Measurements from ENCODE around the gene ACR. TPM values are rescaled to one million over a fixed set of nuclear protein-coding genes. Genes with fewer than 3 reads are reported as not detected.
"Not testable (repeated sequence)": the region's sequence is repeated elsewhere in the genome, so short reads cannot be mapped to it uniquely, and the experiment has no call there.

Gene ACR
- total RNA-seq, 2 experiments from 2014 or later = not detected

DNA sequence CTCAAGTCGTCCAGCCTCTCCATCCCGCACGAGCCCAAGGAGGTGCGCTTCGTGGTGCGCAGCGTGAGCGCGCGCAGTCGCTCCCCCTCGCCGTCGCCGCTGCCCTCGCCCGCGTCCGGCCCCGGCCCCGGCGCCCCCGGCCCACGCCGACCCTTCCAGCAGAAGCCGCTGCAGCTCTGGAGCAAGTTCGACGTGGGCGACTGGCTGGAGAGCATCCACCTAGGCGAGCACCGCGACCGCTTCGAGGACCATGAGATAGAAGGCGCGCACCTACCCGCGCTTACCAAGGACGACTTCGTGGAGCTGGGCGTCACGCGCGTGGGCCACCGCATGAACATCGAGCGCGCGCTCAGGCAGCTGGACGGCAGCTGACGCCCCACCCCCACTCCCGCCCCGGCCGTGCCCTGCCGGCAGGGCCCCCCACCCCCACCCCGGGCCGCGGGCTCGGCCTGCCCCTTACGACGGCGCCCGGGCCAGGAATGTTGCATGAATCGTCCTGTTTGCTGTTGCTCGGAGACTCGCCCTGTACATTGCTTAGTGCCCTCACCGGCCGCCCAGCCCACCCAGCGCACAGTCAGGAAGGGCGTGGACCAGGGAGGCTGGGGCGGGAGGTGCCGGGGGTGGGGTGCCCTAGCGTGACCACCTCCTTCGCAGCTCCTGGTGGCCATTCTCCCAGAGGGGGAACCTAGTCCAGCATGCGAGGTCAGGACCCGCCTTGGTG is 6.9 kb upstream of the ACR start:
- no peak for ATAC-seq
- Mint-ChIP-seq H3K27me3 (no peaks in the 10 kb centered on the region), H3K27ac (no peak overlapping the region), H3K4me1 (no peaks in the 10 kb centered on the region), H3K4me3 (no peak overlapping the region), H3K36me3 (ENCODE audit: low read depth) (no peaks in the 10 kb centered on the region), H3K9me3 (ENCODE audit: low read depth) (no peaks in the 10 kb centered on the region)
- intact Hi-C loops (cut with DNase I, micrococcal nuclease) = no loop called here
- ChIA-PET POLR2A (no interaction called here), CTCF (interaction anchor here (0.5 kb wide), 1 partner anchor 460 kb away, joined by 3 read pairs; no protein-coding TSS in a partner anchor)
- DNase-seq = no peak

DNA sequence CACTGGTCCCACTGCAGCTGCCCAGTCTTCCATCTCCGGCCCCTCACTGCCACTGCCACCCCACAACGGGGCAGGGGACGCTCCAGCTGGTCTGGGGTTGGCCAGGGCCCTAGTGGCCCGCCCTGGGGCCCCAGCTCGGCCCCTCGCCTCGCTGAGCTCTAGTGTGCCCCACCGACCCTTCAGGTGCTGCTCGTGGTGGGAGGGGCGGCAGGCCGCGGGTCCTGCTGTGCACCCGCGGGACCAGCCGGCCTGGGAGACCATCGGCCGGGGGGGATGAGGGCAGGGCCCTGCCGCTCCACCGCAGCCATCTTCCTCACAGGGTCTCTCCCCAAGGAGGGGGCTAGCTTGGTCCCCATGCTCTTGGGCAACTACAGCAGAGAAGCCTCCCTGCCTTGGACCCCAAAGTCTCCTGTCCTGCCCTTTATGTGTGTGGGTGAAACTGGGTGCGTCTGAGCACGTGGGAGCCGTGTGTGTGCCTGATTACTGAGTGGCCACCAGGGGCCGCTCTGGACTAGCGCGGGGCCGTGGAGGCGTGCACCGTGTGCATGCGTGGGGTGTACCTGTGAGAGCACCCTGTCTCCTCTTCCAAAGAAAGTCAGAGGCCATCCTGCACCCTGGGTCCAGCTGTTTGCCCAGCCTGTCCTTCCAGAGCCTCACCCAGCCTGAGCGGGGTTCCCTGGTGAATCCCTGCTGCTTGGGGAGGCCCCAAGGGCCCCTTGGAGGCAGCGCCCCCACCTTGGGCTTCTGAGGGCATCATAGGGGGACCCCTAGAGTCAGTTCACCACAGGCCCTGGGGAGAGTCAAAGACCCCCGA is 6.0 kb upstream of the ACR start:
- intact Hi-C loops (cut with DNase I, micrococcal nuclease) = no loop called here
- no peaks in the 10 kb centered on the region for H3K9me3 Mint-ChIP-seq (ENCODE audit: low read depth)
- H3K27me3 Mint-ChIP-seq = no peaks in the 10 kb centered on the region
- POLR2A ChIA-PET = no interaction called here
- CTCF ChIA-PET = interaction anchor here (0.5 to 0.7 kb wide), 2 partner anchors 43 to 461 kb away, joined by 3 read pairs; no protein-coding TSS in a partner anchor
- no peak overlapping the region for H3K4me3 Mint-ChIP-seq
- ATAC-seq = peak; percentile 95
- peak; percentile 77 for DNase-seq
- H3K4me1 Mint-ChIP-seq = no peaks in the 10 kb centered on the region
- no peaks in the 10 kb centered on the region for H3K36me3 Mint-ChIP-seq (ENCODE audit: low read depth)
- no peak overlapping the region for H3K27ac Mint-ChIP-seq

DNA sequence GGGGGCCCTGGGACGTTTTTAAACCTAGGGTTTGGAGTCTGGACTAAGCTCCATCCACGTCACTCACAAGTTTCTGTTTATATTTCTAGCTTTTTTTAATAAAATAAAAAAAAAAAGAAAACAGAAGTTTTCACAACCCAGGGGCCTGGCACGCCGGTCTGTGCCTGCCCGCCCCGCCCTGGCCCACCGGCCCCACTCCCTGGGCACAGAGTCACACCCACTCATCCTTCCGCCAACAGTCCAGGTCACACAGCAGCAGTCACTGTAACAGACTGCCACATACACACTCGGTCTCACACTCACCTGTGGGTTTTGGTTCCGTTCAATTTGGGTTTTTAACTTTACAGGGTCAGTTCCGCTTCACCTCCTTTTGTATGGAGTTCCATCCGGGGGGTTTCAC is 5.3 kb upstream of the ACR start:
- intact Hi-C loops (cut with DNase I, micrococcal nuclease) = no loop called here

DNA sequence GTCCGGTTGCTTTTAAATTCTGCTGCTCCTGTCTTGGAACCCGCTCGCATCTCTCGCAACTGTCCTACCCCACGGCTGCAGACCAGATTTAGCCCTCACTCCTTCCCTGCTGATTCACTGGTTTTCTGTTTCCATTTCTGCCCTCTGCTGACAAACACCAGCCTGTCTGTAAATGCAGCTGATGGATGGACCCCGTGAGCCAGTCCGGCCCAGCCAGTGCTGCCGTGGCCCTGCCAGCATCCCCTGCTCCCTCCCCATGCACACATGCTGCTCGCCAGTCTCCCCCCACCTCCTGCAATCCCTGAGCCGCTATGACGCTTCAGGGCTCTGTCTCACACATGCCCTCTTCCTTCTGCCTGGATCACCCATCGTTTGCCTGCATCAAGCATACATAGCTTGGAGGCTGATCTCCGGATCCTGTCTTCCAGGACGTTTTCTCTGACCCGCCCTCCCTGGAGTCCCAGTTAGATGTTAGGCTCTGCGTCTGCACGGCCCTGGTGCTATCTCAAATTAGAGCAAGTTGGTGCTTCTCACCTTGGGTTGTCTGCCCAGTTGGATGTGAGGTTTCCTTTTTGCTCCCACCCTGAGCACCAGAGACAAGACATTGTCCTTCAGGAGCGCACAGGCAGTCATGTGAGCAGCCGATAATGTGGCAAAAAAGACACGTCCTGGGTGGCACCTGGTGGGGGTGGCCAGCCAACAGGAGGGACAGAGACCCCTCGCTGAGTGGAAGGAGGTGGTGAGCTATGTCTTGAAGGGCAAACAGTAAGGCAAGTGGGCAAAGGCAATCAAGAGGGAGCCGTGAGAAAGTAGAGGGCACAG is 4.3 kb upstream of the ACR start:
- ChIA-PET POLR2A (no interaction called here), CTCF (no interaction called here)
- DNase-seq = no peak
- H3K27ac Mint-ChIP-seq = no peak overlapping the region
- H3K4me1 Mint-ChIP-seq = no peaks in the 10 kb centered on the region
- H3K4me3 Mint-ChIP-seq = no peak overlapping the region
- intact Hi-C loops (cut with DNase I, micrococcal nuclease) = no loop called here
- H3K27me3 Mint-ChIP-seq = no peaks in the 10 kb centered on the region
- H3K9me3 Mint-ChIP-seq (ENCODE audit: low read depth) = no peaks in the 10 kb centered on the region
- no peaks in the 10 kb centered on the region for H3K36me3 Mint-ChIP-seq (ENCODE audit: low read depth)
- ATAC-seq = no peak

More for the DNA sequence above, 5.3 kb upstream of the ACR start:
- no peaks in the 10 kb centered on the region for H3K36me3 Mint-ChIP-seq (ENCODE audit: low read depth)
- no peaks in the 10 kb centered on the region for H3K27me3 Mint-ChIP-seq
- no peak overlapping the region for H3K4me3 Mint-ChIP-seq
- ChIA-PET POLR2A (no interaction called here), CTCF (interaction anchor here (0.7 kb wide), 1 partner anchor 42 kb away, joined by 3 read pairs; no protein-coding TSS in a partner anchor)
- DNase-seq (no peak), ATAC-seq (no peak)
- no peaks in the 10 kb centered on the region for H3K9me3 Mint-ChIP-seq (ENCODE audit: low read depth)
- H3K27ac Mint-ChIP-seq = no peak overlapping the region
- no peaks in the 10 kb centered on the region for H3K4me1 Mint-ChIP-seq

DNA sequence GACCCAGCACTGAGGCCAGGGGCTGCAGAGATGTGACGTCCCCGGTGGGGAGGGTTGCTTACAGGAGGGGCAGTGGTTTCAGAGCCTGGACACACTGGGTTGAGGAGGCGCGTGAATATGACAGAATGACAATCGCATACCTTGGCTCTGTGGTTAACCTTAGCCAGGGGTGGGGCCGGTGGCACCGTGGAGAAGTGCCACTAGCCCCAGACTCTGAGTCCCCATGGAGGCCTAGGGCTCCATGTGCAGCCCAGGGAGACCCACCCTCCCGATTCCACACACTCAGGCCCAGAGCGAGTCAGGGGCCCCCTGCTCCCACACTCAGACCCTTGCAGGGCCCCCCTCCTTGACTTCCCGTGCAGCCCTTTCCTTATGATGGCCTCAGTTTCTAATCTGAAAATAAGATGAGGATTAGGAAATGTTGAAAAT is 3.6 kb upstream of the ACR start:
- no peaks in the 10 kb centered on the region for H3K27me3 Mint-ChIP-seq
- no peak for ATAC-seq
- no peak for DNase-seq
- CTCF ChIA-PET = no interaction called here
- no peaks in the 10 kb centered on the region for H3K9me3 Mint-ChIP-seq (ENCODE audit: low read depth)
- no peak overlapping the region for H3K4me3 Mint-ChIP-seq
- POLR2A ChIA-PET = no interaction called here
- H3K27ac Mint-ChIP-seq = no peak overlapping the region
- intact Hi-C loops (cut with DNase I, micrococcal nuclease) = no loop called here
- H3K4me1 Mint-ChIP-seq = no peaks in the 10 kb centered on the region
- H3K36me3 Mint-ChIP-seq (ENCODE audit: low read depth) = no peaks in the 10 kb centered on the region

DNA sequence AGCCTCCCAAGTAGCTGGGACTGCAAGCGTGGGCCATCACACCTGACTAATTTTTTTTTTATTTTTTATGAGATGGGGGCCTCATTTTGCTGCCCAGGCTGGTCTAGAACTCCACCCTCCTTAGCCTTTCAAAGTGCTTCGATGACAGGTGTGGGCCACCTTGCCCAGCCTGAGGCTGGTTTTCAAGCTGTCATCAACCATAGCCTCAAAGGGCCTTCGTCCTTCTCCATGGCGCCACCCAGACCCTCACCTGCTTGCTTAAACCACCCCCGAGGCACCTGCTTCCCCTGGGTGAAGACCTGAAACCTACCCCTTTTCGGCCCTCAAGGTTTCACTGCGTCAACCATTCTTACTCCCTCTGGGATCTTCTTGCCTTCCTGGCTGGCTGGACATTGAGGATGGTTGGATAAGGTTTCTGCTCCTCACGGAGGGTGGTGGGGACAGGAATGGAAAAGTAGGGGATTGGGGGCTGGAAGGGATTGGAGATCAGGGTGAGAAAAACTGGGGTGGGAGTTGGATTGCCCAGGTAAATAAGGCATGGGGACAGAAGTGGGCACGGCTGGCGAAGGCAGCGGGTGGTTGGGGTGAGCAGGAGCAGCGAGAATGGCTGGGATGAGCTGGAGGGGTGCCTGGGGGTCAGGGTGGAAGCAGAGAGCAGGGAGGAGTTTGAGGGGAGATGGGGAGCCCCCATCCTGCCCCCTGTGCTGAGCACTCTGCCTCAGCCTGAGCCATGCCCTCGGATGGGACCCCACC is 2.8 kb upstream of the ACR start:
- ChIA-PET POLR2A (no interaction called here), CTCF (no interaction called here)
- intact Hi-C loops (cut with DNase I, micrococcal nuclease) = no loop called here
- no peaks in the 10 kb centered on the region for H3K27me3 Mint-ChIP-seq
- no peaks in the 10 kb centered on the region for H3K36me3 Mint-ChIP-seq (ENCODE audit: low read depth)
- no peak overlapping the region for H3K27ac Mint-ChIP-seq
- H3K4me3 Mint-ChIP-seq = no peak overlapping the region
- DNase-seq (no peak), ATAC-seq (no peak)
- no peaks in the 10 kb centered on the region for H3K9me3 Mint-ChIP-seq (ENCODE audit: low read depth)
- no peaks in the 10 kb centered on the region for H3K4me1 Mint-ChIP-seq

DNA sequence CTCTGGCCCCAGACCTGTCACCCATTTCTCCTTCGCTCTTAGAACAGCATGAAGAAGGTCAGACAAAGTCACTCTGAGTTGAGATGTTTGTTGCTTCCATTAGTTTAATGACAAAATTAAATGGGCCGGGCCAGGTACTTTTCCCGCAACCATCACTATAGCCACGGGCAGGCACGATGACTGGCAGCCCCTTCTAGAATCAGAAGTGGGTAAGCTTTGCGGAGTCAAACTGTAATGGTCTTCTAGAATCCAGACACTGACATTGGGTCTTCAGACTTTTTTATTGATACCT is 2.3 kb upstream of the ACR start:
- H3K36me3 Mint-ChIP-seq (ENCODE audit: low read depth) = no peaks in the 10 kb centered on the region
- no peak overlapping the region for H3K4me3 Mint-ChIP-seq
- H3K9me3 Mint-ChIP-seq (ENCODE audit: low read depth) = no peaks in the 10 kb centered on the region
- intact Hi-C loops (cut with DNase I, micrococcal nuclease) = no loop called here
- H3K27ac Mint-ChIP-seq = no peak overlapping the region
- no peak for DNase-seq
- CTCF ChIA-PET = no interaction called here
- no peak for ATAC-seq
- POLR2A ChIA-PET = no interaction called here
- no peaks in the 10 kb centered on the region for H3K4me1 Mint-ChIP-seq
- no peaks in the 10 kb centered on the region for H3K27me3 Mint-ChIP-seq

DNA sequence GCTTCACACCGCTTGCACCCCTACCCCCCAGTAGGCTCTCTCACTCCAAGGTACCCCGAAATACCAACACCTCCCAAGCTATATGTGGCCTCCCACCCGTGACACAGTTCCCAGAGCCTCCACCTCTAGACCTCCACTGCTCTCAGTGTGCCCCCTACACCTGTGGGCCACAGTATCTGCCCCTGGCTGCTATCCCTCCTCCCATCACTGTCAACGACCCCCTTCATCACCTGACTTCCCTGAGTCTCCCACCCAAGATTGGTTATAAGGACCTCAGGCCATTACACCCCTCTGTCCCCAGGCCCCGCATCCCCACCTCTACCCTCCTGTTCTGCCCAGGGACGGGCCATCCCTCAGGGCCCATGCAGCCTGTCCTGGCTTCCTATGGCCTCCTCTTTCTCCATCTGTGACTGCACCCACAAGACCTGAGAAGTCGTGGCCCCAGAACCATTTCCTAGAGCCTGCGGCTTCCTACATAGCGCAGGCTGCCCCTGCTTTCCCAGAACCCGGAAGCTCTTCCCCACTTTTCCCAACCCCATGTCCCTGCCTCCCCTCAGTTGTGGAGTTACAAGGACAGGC is 734 bp downstream of the ACR start:
- no peaks in the 10 kb centered on the region for H3K27me3 Mint-ChIP-seq
- ChIA-PET CTCF (no interaction called here), POLR2A (no interaction called here)
- DNase-seq (no peak), ATAC-seq (no peak)
- H3K27ac Mint-ChIP-seq = no peak overlapping the region
- no peaks in the 10 kb centered on the region for H3K9me3 Mint-ChIP-seq (ENCODE audit: low read depth)
- H3K4me1 Mint-ChIP-seq = no peaks in the 10 kb centered on the region
- intact Hi-C loops (cut with DNase I, micrococcal nuclease) = no loop called here
- H3K4me3 Mint-ChIP-seq = no peak overlapping the region
- no peaks in the 10 kb centered on the region for H3K36me3 Mint-ChIP-seq (ENCODE audit: low read depth)

DNA sequence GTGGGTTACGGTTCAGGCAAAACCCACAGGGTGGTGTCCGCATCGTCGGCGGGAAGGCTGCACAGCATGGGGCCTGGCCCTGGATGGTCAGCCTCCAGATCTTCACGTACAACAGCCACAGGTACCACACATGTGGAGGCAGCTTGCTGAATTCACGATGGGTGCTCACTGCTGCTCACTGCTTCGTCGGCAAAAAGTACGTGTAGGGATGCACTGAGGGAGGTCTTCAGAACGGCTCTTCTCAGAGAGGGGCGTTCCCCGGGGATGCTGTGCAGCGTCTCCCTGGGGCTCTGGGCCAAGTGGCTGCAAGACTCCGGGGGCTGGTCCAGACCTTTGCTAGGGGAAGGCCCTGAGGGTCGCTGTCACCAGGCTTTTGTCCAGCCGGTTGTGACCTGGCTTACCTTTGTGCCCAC is 1.3 kb downstream of the ACR start:
- ChIA-PET POLR2A (no interaction called here), CTCF (no interaction called here)
- ATAC-seq = no peak
- DNase-seq = no peak
- H3K27ac Mint-ChIP-seq = no peak overlapping the region
- H3K4me1 Mint-ChIP-seq = no peaks in the 10 kb centered on the region
- H3K36me3 Mint-ChIP-seq (ENCODE audit: low read depth) = no peaks in the 10 kb centered on the region
- H3K9me3 Mint-ChIP-seq (ENCODE audit: low read depth) = no peaks in the 10 kb centered on the region
- intact Hi-C loops (cut with DNase I, micrococcal nuclease) = no loop called here
- H3K4me3 Mint-ChIP-seq = no peak overlapping the region
- H3K27me3 Mint-ChIP-seq = no peaks in the 10 kb centered on the region

DNA sequence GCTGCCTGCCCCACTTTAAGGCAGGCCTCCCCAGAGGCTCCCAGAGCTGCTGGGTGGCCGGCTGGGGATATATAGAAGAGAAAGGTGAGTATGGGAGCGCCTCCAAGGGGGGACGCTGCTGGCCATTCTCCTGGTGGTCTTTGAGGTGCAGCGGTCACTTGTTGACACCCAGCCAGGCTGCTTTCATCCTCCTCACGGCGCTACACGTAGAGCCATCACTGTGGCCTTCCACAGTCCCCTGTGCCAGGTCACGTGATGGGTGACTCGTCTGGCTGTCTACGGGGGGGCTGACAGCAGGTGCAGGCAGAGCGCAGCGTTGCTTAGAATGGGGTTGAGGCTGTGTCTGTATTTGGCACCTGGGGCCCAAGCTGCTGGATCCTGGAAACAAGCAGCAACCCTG is 1.9 kb downstream of the ACR start:
- no peaks in the 10 kb centered on the region for H3K36me3 Mint-ChIP-seq (ENCODE audit: low read depth)
- ChIA-PET POLR2A (no interaction called here), CTCF (no interaction called here)
- H3K4me1 Mint-ChIP-seq = no peaks in the 10 kb centered on the region
- no peaks in the 10 kb centered on the region for H3K27me3 Mint-ChIP-seq
- ATAC-seq (no peak), DNase-seq (no peak)
- H3K4me3 Mint-ChIP-seq = no peak overlapping the region
- H3K9me3 Mint-ChIP-seq (ENCODE audit: low read depth) = no peaks in the 10 kb centered on the region
- H3K27ac Mint-ChIP-seq = no peak overlapping the region
- intact Hi-C loops (cut with DNase I, micrococcal nuclease) = no loop called here

DNA sequence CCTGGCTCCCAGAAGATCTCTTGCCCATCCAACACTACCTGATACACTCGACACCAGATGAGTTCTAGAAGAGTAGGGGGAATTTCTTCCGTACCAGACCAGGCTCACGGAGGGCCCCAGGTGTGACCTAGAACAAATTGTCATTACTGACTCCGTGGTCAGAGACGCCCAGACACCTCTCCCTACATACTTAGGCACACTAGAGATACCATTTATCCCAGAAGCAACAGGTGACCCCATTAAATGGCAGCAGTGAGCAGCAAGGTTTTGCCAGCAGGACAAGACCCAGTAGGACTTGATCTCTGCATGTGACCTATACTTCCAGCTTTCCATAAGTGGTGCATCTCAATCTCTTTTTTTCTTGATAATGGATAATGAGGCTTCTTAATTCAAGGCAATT is 2.7 kb downstream of the ACR start:
- H3K9me3 Mint-ChIP-seq (ENCODE audit: low read depth); ATAC-seq; POLR2A ChIA-PET; DNase-seq; H3K4me3 Mint-ChIP-seq; H3K36me3 Mint-ChIP-seq (ENCODE audit: low read depth); H3K27ac Mint-ChIP-seq; intact Hi-C loops (cut with DNase I, micrococcal nuclease); H3K27me3 Mint-ChIP-seq; CTCF ChIA-PET; H3K4me1 Mint-ChIP-seq: not testable (repeated sequence)
